HCT116 (cell line): ENCODE measurements around the gene IZUMO1. TPM values are rescaled to one million over a fixed set of nuclear protein-coding genes. Genes with fewer than 3 reads are reported as not detected.
"Not testable (repeated sequence)": the region's sequence is repeated elsewhere in the genome, so short reads cannot be mapped to it uniquely, and the experiment has no call there.

Source experiments
- ATAC-seq: fragments of 200-7000 bp; cut with Tn5 transposase; 2 replicates; pipeline ENCODE4 v1.9.1; 2020; ENCODE audit warnings: mild to moderate bottlenecking, moderate library complexity
- BruUV-seq: library from RNA; stranded (reverse); fragments of 400-500 nt; replicated peaks from 2 replicates; lab custom pipeline; 2021; lab: Mats Ljungman, UMichigan
- CTCF ChIA-PET: fragments of 300-600 bp; sonication (Branson Sonifier 250); formaldehyde crosslinking; loops from one replicate; lab custom pipeline; 2021; ENCODE audit warnings: antibody characterized with exemption; lab: Charles Lee
- POLR2A ChIA-PET: fragments of 300-600, 350-600 bp; sonication (Branson Sonifier 250); formaldehyde crosslinking; loops from one replicate; lab custom pipeline; 2021; ENCODE audit warnings: antibody characterized with exemption; lab: Charles Lee
- RAD21 ChIA-PET, 2 experiments: fragments of 300-600 bp; sonication (Branson Sonifier 250); formaldehyde crosslinking; loops; one replicate each; lab custom pipeline; 2023; ENCODE audit warnings: low total read pairs in 2 of 2; ENCODE audit not compliant: uncharacterized antibody in 2 of 2, unreplicated experiment in 2 of 2, low non-redundant PET in 1 of 2; lab: Charles Lee
- DNase-seq: peaks from one replicate; pipeline ENCODE4 v3.0.0-alpha.2; 2010; ENCODE audit warnings: low read depth, low spot score
- H2AFZ ChIP-seq: fragments of 200-600 bp; shearing (Covaris generic), sonication (generic); 2 replicates; pipeline ENCODE4 v1.6.1; 2017; ENCODE audit warnings: low read depth, mixed run types, mixed read lengths, antibody characterized with exemption, low read length; ENCODE audit not compliant: poor library complexity, severe bottlenecking
- H3K27ac ChIP-seq: 2 replicates; pipeline ENCODE4 v1.5.1; 2012; ENCODE audit warnings: low read depth, low read length
- H3K27me3 ChIP-seq: fragments of 200-600 bp; sonication (generic); 2 replicates; pipeline ENCODE4 v1.6.1; 2016; ENCODE audit warnings: mixed run types, low read length, mixed read lengths; ENCODE audit not compliant: insufficient read depth
- H3K36me3 ChIP-seq, 2 experiments: fragments of 200-500 bp in 1 of 2; fragments of 200-600 bp in 1 of 2; sonication (Bioruptor generic) in 1 of 2; sonication (generic) in 1 of 2; 2 replicates each; pipeline versions ENCODE4 v1.5.1 to v1.6.1; 2014 to 2016; ENCODE audit warnings: low read length in 2 of 2, inconsistent platforms in 1 of 2, mixed read lengths in 1 of 2, mixed run types in 1 of 2; ENCODE audit not compliant: insufficient read depth in 2 of 2, control insufficient read depth in 1 of 2
- H3K4me1 ChIP-seq, 2 experiments: fragments of 200-600 bp in 1 of 2; sonication (generic) in 1 of 2; 2 replicates each; pipeline versions ENCODE4 v1.5.1 to v1.6.1; 2012 to 2017; ENCODE audit warnings: low read length in 2 of 2, inconsistent platforms in 1 of 2, mild to moderate bottlenecking in 1 of 2, mixed read lengths in 1 of 2, mixed run types in 1 of 2, moderate library complexity in 1 of 2; ENCODE audit not compliant: insufficient read depth in 2 of 2, control insufficient read depth in 1 of 2
- H3K4me2 ChIP-seq: fragments of 200-600 bp; sonication (generic); 2 replicates; pipeline ENCODE4 v1.6.1; 2017; ENCODE audit warnings: mixed run types, low read length, mixed read lengths
- H3K4me3 ChIP-seq, 2 experiments: fragments of 200-600 bp in 1 of 2; sonication (generic) in 1 of 2; replicated peaks in 1 of 2; 2 replicates each; pipeline ENCODE4 v1.5.1; 2011 to 2016; ENCODE audit warnings: low read length in 2 of 2, control low read depth in 1 of 2, low read depth in 1 of 2, mild to moderate bottlenecking in 1 of 2, mixed read lengths in 1 of 2, mixed run types in 1 of 2
- H3K79me2 ChIP-seq: fragments of 200-600 bp; sonication (generic); 2 replicates; pipeline ENCODE4 v1.6.1; 2017; ENCODE audit warnings: mild to moderate bottlenecking, mixed run types, low read length, moderate library complexity, mixed read lengths; ENCODE audit not compliant: insufficient read depth
- H3K9ac ChIP-seq: fragments of 200-600 bp; sonication (generic); 2 replicates; pipeline ENCODE4 v1.6.1; 2016; ENCODE audit warnings: low read length, mixed read lengths
- H3K9me2 ChIP-seq: fragments of 200-600 bp; sonication (generic), shearing (Covaris generic); 2 replicates; pipeline ENCODE4 v1.6.1; 2017; ENCODE audit warnings: mixed run types, mild to moderate bottlenecking, moderate library complexity; ENCODE audit not compliant: insufficient read depth
- H3K9me3 ChIP-seq, 2 experiments: fragments of 200-500 bp in 1 of 2; fragments of 200-600 bp in 1 of 2; sonication (Bioruptor generic) in 1 of 2; sonication (generic) in 1 of 2; 2 replicates each; pipeline ENCODE4 v1.6.1; 2014 to 2017; ENCODE audit warnings: low read length in 2 of 2, mixed read lengths in 2 of 2, inconsistent platforms in 1 of 2, low read depth in 1 of 2, mild to moderate bottlenecking in 1 of 2, mixed run types in 1 of 2, moderate library complexity in 1 of 2; ENCODE audit not compliant: control insufficient read depth in 1 of 2, insufficient read depth in 1 of 2
- H4K20me1 ChIP-seq: fragments of 200-600 bp; sonication (generic), shearing (Covaris generic); 2 replicates; pipeline ENCODE4 v1.6.1; 2017; ENCODE audit warnings: mixed run types, mild to moderate bottlenecking, moderate library complexity; ENCODE audit not compliant: insufficient read depth
- CBX3 ChIP-seq: IDR thresholded peaks from 2 replicates; pipeline ENCODE4 v1.6.1; 2012; ENCODE audit warnings: low read depth
- CEBPB ChIP-seq: IDR thresholded peaks from 2 replicates; pipeline ENCODE4 v1.6.1; 2012; ENCODE audit warnings: low read depth
- ELF1 ChIP-seq: IDR thresholded peaks from 2 replicates; pipeline ENCODE4 v1.6.1; 2012; ENCODE audit warnings: low read depth, borderline replicate concordance
- EZH2 ChIP-seq: fragments of 200-600 bp; sonication (generic); IDR thresholded peaks from 2 replicates; pipeline ENCODE4 v1.6.1; 2017; ENCODE audit warnings: antibody characterized with exemption, mixed run types
- EZH2phosphoT487 ChIP-seq: fragments of 200-600 bp; IDR thresholded peaks from 2 replicates; pipeline ENCODE4 v1.6.1; 2018; ENCODE audit warnings: antibody characterized with exemption, borderline replicate concordance
- FOSL1 ChIP-seq: IDR thresholded peaks from 2 replicates; pipeline ENCODE4 v1.6.1; 2012; ENCODE audit warnings: low read depth
- RAD21 ChIP-seq: IDR thresholded peaks from 2 replicates; pipeline ENCODE4 v1.6.1; 2012; ENCODE audit warnings: low read depth, mild to moderate bottlenecking
- SP1 ChIP-seq: IDR thresholded peaks from 2 replicates; pipeline ENCODE4 v1.6.1; 2012; ENCODE audit warnings: low read depth
- TCF7L2 ChIP-seq: IDR thresholded peaks from 2 replicates; pipeline ENCODE4 v1.7.0; 2011; ENCODE audit warnings: borderline replicate concordance, inconsistent platforms; ENCODE audit not compliant: insufficient read depth, insufficient read length; ENCODE audit errors: extremely low read depth
- ZNF274 ChIP-seq: fragments of 200-500 bp; sonication (Bioruptor generic); IDR thresholded peaks from 2 replicates; pipeline ENCODE4 v1.6.1; 2014; ENCODE audit warnings: mild to moderate bottlenecking, low read depth, low read length, inconsistent platforms
- intact Hi-C: fragments of 100-400 bp; cut with micrococcal nuclease; formaldehyde crosslinking; loops from 2 replicates; pipeline ENCODE4 v1.10.0; 2022
- total RNA-seq: library from RNA; stranded (reverse); gene quantifications from one replicate; pipeline ENCODE4 v1.2.1, GENCODE V29; 2021; ENCODE audit not compliant: unreplicated experiment
- TF ChIP-seq, protein P1 (sequence below), 3 experiments: fragments of 200-600 bp in 1 of 3; sonication (generic) in 1 of 3; IDR thresholded peaks in 2 of 3; conservative IDR thresholded peaks in 1 of 3; 2 replicates each; pipeline ENCODE4 v1.5.1; 2012 to 2017; ENCODE audit warnings: low read depth in 2 of 3, low read length in 2 of 3, antibody characterized with exemption in 1 of 3, borderline replicate concordance in 1 of 3, control low read depth in 1 of 3, mild to moderate bottlenecking in 1 of 3, mixed read lengths in 1 of 3, mixed run types in 1 of 3, moderate library complexity in 1 of 3; ENCODE audit not compliant: insufficient read depth in 1 of 3
- TF ChIP-seq, protein P2 (sequence below): IDR thresholded peaks from 2 replicates; pipeline ENCODE4 v1.6.1; 2012
- TF ChIP-seq, protein P3 (sequence below): IDR thresholded peaks from 2 replicates; pipeline ENCODE4 v1.6.1; 2011; ENCODE audit warnings: mild to moderate bottlenecking, low read length, moderate library complexity; ENCODE audit not compliant: insufficient replicate concordance; ENCODE audit errors: extremely low read depth

IZUMO1 gene
- total RNA-seq, 1 experiment from 2014 or later: 1.7 TPM

DNA sequence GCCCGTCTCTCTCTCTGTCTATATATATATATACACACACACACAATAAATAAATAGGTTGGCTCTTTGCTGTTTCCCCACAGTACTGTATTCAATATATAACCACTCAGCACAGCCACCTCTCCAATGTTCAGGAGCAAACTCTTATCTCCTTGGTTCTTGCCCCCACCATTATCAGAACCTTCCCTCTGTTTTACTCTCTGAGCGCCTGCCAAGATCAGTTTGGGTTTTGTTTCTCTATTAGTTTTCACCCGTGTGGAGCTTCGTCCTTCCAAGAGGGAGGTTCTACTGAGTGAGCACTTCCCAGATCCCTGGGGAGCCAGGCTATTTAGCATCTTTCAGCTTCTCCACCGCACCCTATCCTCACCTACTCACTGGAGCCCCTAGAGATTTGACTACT, 19.1 kb upstream of the IZUMO1 start:
- RAD21 ChIA-PET, H3K4me3 ChIP-seq, CTCF ChIA-PET, H3K9me3 ChIP-seq, H3K9me2 ChIP-seq, BruUV-seq, H3K79me2 ChIP-seq, intact Hi-C loops, H2AFZ ChIP-seq, H3K9ac ChIP-seq, DNase-seq, ATAC-seq, POLR2A ChIA-PET, H3K27ac ChIP-seq, H4K20me1 ChIP-seq, H3K4me2 ChIP-seq, H3K27me3 ChIP-seq, H3K36me3 ChIP-seq: not testable (repeated sequence)
- peaks cover 8 to 13% of the 10 kb centered on the region in 2 experiments; a peak in 3 of 4 replicates for H3K4me1 ChIP-seq

DNA sequence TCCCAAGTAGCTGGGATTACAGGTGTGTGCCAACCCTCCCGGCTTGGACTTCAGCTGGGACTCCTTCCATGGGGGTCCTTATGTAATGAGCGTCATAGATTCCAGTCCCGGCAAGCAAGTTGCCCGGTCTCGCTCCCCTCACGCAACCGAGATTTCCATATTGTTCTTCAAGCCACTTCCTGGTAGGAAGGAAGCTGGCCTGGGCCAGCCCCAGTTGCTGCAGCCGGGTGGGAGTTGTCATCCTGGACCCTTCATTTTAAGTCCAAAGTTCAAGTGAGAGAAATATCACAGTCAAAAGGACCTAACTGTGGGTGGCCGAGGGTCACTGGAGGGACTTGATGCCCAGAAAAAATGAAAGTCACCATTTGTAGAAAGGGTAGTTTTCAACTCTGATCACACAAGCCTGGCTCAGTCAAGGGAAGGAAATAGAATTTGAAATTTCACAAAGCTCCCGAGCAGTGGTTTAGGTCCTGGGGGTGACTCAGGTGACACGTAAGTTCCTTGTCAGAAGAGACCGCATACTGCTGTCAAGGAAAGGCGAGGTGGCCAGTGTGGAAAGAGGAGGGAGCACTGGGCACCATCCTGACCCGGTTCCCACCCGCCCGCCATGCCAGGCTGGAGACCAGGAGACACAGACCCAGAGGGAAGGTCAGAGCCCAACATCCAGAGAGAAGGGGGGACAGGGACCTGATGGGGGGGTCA, 13.9 kb upstream of the IZUMO1 start:
- intact Hi-C loops: no loop called here
- Histone ChIP-seq H3K27ac (no peak overlapping the region), H3K4me1 (peaks cover 1 to 3% of the 10 kb centered on the region in 2 experiments; a peak in 3 of 4 replicates), H2AFZ (no peak overlapping the region), H3K27me3 (no peaks in the 10 kb centered on the region), H3K79me2 (no peaks in the 10 kb centered on the region), H3K4me3 (no peak overlapping the region), H3K36me3 (no peaks in the 10 kb centered on the region), H3K4me2 (no peak overlapping the region), H3K9me3 (no peaks in the 10 kb centered on the region), H3K9me2 (no peaks in the 10 kb centered on the region), H3K9ac (no peak overlapping the region), H4K20me1 (no peaks in the 10 kb centered on the region)
- ChIA-PET CTCF (no interaction called here), POLR2A (no interaction called here), RAD21 (no interaction called here)
- no peak for ATAC-seq
- no peak for DNase-seq
- no TSS peak for BruUV-seq
- TF ChIP-seq ELF1 (no peak), CBX3 (no peak), EZH2phosphoT487 (no peak), RAD21 (no peak), ZNF274 (no peak), FOSL1 (no peak), SP1 (no peak), TCF7L2 (no peak), EZH2 (no peak), CEBPB (no peak)
- TF ChIP-seq, protein P1, sequence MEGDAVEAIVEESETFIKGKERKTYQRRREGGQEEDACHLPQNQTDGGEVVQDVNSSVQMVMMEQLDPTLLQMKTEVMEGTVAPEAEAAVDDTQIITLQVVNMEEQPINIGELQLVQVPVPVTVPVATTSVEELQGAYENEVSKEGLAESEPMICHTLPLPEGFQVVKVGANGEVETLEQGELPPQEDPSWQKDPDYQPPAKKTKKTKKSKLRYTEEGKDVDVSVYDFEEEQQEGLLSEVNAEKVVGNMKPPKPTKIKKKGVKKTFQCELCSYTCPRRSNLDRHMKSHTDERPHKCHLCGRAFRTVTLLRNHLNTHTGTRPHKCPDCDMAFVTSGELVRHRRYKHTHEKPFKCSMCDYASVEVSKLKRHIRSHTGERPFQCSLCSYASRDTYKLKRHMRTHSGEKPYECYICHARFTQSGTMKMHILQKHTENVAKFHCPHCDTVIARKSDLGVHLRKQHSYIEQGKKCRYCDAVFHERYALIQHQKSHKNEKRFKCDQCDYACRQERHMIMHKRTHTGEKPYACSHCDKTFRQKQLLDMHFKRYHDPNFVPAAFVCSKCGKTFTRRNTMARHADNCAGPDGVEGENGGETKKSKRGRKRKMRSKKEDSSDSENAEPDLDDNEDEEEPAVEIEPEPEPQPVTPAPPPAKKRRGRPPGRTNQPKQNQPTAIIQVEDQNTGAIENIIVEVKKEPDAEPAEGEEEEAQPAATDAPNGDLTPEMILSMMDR (IDR thresholded peaks at IDR 0.05 in 2 of 3, conservative IDR thresholded peaks at IDR 0.05 in 1 of 3; ENCODE audit: borderline replicate concordance in 1 of 3, insufficient read depth in 1 of 3, low read depth in 2 of 3, low read length in 2 of 3): no peak
- TF ChIP-seq, protein P2, sequence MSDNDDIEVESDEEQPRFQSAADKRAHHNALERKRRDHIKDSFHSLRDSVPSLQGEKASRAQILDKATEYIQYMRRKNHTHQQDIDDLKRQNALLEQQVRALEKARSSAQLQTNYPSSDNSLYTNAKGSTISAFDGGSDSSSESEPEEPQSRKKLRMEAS: no peak
- TF ChIP-seq, protein P3, sequence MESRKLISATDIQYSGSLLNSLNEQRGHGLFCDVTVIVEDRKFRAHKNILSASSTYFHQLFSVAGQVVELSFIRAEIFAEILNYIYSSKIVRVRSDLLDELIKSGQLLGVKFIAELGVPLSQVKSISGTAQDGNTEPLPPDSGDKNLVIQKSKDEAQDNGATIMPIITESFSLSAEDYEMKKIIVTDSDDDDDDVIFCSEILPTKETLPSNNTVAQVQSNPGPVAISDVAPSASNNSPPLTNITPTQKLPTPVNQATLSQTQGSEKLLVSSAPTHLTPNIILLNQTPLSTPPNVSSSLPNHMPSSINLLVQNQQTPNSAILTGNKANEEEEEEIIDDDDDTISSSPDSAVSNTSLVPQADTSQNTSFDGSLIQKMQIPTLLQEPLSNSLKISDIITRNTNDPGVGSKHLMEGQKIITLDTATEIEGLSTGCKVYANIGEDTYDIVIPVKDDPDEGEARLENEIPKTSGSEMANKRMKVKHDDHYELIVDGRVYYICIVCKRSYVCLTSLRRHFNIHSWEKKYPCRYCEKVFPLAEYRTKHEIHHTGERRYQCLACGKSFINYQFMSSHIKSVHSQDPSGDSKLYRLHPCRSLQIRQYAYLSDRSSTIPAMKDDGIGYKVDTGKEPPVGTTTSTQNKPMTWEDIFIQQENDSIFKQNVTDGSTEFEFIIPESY: no peak
